HG03103 (cell line): ENCODE data around the gene VWA7.

Experiments
- ATAC-seq: cut with Tn5 transposase; IDR thresholded peaks from one replicate; pipeline ENCODE4 v1.9.1; 2021; ENCODE audit warnings: low read depth; ENCODE audit not compliant: unreplicated experiment

The VWA7 gene

GRCh38 chr6:31760790-31761189 is 16.3 kb downstream of the VWA7 start:
- no peak for ATAC-seq

- no peak for ATAC-seq
These were observed 18.8 kb downstream of the VWA7 start for GRCh38 chr6:31758281-31758680.

GRCh38 chr6:31752739-31753319 is 24.3 kb downstream of the VWA7 start:
- no peak for ATAC-seq

- no peak for ATAC-seq
These were observed 26.6 kb downstream of the VWA7 start for GRCh38 chr6:31750411-31751022.

DNA sequence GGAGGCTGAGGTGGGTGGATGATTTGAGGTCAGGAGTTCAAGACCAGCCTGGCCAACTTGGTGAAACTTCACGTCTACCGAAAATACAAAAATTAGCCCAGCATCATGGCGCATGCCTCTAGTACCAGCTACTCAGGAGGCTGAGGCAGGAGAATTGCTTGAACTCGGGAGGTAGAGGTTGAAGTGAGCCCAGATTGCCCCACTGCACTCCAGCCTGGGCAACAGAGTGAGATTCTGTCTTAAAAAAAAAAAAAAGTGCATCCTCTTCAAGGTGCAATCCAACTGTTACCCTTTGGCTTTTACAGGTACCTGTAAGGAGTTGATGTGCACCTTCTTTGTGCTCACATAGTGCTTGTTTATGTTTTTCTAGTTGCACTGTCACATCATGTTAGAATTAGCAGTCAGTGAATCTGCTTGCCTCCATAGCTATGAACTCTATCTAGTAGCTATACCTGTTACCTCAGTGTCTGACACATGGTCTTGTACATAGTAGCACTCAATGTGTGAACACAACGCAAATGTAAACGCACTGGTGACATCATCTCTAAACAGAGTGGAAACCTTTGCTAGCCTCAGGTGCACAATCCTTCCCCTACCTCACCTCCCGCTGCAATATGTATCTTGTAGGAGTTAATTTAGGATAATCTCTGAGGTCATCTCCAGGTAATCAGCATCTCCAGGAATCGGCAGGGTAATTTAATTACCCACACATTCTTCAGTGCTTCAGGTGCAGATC is 27.7 kb downstream of the VWA7 start:
- no peak for ATAC-seq

- no peak for ATAC-seq
These were observed 32.7 kb downstream of the VWA7 start for GRCh38 chr6:31744422-31744821.

DNA sequence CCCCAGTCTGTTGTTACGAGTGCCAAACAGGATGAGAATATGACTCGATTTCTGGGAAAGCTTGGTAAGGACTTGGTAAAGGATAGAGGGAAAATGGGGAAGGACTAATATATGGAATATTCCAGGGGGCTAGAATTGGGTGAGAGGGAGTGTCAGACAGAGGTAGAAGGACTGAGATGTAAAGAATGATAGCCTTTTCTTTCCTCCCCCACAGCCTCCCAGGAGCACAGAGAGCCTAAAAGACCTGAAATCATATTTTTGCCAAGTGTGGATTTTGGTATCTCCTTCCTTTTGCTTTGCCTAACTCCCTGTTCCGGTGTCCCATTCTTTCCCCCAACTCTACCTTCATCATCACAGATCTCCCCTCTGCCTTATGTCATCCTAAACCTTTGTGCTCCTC is 34.2 kb downstream of the VWA7 start:
- ATAC-seq: no peak

- no peak for ATAC-seq
These were observed 35.3 kb downstream of the VWA7 start for GRCh38 chr6:31741815-31742214.

DNA sequence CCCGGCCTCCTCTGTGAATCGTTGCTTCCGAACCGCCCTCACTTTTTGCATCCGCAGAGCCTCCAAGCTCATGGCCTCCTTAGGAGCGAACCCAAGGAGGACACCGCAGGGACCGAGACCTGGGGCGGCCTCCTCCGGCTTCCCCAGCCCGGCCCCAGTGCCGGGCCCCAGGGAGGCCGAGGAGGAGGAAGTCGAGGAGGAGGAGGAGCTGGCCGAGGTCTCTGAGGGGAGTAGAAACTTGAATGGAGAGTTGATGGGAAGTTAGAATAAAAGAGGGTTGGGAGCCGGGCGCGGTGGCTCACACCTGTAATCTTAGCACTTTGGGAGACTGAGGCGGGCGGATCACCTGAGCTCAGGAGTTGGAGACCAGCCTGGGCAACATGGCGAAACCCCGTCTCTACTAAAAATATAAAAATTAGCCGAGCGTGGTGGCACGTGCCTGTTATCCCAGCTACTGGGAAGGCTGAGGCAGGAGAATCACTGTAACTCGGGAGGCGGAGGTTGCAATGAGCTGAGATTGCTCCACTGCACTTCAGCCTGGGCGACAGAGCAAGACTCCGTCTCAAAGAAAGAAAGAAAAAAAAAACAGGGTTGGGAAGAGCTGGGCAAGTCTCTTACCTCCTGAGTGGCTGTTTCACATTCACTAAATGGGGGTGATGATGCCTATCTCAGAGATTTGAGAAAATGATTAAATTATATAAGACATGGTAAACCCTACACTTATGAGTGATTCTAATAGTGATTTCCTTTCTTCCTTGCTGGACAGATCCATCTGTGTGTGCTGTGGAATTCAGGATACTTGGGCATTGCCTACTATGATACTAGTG is 36.5 kb downstream of the VWA7 start:
- no peak for ATAC-seq

- peak; percentile 59 for ATAC-seq
These were observed 37.3 kb downstream of the VWA7 start, which contains the start of gene MSH5 for GRCh38 chr6:31739639-31740396. TSS of gene MSH5 (plus strand) at chr6:31740005. CDS start at chr6:31740467, 462 bp downstream.

GRCh38 chr6:31737991-31738979 is 38.8 kb downstream of the VWA7 start:
- no peak for ATAC-seq

DNA sequence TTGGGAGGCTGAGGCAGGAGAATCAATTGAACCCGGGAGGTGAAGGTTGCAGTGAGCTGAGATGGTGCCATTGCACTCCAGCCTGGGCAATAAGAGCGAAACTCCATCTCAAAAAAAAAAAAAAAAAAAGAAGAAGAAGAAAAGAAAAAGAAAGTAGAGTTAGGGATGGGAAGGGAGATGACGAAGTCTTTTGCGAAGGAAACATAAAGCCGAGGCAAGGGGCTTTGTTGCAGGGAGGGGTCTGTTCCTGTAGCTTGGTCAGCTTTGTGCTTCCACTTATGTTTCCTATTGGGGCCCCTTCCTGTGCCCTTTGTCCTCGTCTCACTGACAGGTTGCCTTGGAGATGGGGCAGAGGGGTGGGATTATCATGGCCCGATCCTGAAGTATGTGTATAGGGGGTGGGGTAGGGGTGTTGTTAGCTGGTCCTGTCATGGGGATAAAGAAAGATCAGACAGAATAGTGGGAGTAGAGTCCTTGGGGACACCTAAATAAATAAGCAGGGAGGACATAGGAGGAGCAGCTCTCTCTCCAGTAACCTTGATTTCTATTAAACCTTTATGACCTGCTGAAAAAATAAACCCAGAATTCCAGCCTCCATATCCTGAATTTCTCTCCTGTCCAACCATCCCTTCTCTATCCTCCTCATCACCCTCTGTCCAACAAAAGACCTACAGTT is 39.7 kb downstream of the VWA7 start:
- ATAC-seq: no peak

DNA sequence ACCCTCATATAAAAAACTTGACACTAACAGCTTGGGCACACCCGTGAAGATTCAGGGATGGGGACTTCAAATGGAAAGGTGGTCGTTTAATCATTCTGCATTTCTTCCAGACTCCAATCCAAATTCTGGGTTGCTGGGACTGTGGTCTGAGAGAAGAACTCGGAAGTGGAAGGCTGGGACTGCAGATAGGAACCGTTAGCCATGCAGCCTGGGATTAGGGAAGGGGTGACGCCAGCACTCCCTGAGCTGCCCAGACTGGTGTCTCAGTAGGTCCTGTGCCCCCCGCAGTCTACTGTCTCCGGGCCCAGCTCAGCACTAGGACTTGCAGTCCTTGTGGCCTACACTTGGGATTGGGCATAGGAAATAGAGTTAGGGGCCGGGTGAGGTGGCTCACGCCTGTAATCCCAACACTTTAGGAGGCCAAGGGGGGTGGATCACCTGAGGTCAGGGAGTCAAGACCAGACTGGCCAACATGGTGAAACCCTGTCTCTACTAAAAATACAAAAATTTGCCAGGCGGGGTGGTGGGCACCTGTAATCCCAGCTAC is 40.3 kb downstream of the VWA7 start:
- no peak for ATAC-seq

DNA sequence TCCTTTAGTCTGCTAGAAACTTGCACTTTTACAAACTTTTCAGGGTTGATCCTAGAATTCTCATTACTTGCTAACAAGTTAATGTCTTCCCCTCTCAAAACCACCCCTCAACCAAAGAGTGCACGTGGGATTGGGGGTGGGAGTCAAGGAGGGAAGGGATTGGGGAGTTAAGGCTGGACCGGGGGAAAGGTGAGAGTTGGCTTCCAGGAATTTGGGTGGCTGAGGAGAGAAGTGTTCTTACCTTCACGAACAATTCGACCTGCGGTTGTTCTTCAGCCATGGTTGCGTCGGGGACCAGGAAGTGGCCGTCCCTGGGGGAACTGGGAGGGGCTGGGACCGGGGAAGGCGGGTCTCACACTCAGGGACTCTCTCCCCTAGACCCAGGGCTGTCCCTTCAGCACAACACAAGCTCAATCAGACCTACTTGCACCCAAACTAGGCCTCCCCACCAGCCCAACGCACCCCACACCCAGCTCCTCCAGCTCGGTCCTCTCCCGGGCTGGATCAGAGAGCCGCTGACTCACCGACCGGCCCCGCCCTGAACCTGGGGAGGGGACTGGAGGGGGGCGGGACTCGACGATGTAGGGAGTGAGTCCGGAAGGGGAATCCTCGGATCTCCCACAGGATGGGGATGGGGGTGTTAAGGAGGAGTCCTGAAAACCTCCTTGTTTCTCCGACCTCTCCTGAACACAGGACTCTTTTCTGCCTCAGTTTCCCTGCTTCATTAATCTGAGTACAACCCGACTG is 40.9 kb downstream of the VWA7 start, which contains the start of gene CLIC1:
Gene CLIC1 (minus strand): TSS at position 510 of the 747 bp plus-strand sequence. CDS start 230 bp downstream, at position 280.
- ATAC-seq: no peak

- no peak for ATAC-seq
These were observed 42.2 kb downstream of the VWA7 start for GRCh38 chr6:31734821-31735406.

- no peak for ATAC-seq
These were observed 42.8 kb downstream of the VWA7 start for GRCh38 chr6:31734247-31734820.

- ATAC-seq: no peak
These were observed 43.4 kb downstream of the VWA7 start for GRCh38 chr6:31733734-31734133.
